GM21717 (cell line): Measurements from ENCODE around the gene MYO5B.

ENCODE experiments used
- ATAC-seq: cut with Tn5 transposase; IDR thresholded peaks from one replicate; pipeline ENCODE4 v1.9.1; 2021; ENCODE audit warnings: mild to moderate bottlenecking, moderate library complexity; ENCODE audit not compliant: unreplicated experiment

MYO5B gene

DNA sequence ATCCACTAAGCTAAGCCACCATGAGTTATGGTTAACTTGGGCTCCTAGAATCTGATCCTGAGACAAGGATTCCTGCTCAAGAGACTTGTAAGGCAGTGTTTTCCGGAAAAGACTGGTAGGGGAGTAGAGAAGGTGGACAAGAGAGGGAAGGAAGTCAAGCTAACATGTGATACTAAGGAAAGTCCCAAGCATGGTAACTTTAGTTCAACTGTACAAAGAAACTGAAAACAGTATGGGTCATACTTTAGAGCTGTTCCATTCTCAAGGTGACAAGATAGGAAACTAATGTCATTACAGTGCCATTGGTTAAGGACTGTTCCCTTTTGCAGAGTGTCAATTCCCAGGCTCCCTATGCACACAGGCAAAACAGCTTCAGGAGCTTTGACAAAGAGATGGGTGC, 5.8 kb downstream of the MYO5B start:
- ATAC-seq: no peak

DNA sequence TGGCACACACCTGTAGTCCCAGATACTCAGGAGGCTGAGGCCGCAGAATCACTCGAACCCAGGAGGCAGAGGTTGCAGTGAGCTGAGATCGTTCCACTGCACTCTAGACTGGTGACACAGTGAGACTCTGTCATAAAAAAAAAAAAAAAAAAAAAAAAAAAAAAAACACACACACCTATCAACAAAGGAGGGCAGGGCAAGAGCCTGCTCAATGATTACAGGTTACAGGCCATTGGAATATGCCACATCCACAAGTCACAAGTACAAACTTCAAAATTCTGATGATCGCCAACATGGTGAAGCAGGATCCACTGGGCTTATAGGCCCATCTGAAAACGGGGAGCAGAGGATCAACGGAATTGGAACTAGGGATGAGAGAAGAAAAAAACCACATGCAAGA, 6.3 kb downstream of the MYO5B start:
- ATAC-seq: no peak

DNA sequence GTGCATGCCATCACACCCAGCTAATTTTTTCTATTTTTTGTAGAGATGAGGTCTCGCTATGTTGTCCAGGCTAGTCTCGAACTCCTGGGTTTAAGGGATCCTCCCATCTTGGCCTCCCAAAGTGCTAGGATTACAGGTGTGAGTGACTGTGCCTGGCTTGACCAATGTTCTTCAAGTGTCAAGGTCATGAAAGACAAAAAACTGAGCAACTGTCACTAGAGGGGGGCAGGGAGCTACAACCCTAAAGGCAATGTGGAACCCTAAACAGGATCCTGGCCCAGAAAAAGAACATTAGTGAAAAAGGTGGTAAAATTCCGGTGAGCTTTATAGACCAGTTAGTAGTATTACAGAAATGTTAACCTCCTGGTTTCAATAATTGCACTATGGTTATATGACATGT, 7.3 kb downstream of the MYO5B start:
- no peak for ATAC-seq

DNA sequence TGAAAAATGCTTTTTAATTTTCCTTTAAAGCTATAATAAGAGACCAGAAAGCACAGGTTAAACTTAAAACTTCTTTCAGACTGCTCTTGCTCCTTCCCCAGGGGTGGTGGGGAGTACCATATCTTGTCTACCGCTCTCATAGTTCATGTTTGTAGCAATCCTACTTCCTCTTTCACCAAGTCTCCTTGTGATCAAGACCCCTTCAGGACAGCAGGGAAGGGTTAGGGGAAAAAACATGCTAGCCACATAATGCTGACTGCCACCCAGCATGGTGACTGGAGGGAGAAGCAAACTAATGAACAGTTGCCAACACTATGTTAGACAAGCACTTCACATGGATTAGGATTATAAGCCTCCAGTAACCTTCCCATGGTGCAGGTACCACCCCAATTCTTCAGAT, 8.6 kb downstream of the MYO5B start:
- ATAC-seq: no peak

DNA sequence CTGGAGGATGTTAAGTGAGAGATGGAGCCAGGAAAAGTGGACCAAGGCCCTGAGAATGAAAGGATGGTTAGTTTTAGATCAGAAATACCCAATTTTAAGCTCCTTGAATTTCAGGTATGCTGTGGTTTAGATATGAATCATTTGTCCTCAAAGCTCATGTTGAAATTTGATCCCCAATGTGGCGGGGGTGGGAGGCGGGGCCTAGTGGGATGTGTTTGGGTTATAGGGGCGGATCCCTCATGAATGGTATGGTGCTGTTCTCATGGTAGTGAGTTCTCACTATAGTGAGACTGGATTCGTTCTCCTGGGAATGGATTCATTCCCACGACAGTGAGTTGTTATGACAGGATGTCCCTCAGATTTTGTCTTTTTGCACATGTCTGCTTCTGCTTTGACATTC, 11.4 kb downstream of the MYO5B start:
- no peak for ATAC-seq

DNA sequence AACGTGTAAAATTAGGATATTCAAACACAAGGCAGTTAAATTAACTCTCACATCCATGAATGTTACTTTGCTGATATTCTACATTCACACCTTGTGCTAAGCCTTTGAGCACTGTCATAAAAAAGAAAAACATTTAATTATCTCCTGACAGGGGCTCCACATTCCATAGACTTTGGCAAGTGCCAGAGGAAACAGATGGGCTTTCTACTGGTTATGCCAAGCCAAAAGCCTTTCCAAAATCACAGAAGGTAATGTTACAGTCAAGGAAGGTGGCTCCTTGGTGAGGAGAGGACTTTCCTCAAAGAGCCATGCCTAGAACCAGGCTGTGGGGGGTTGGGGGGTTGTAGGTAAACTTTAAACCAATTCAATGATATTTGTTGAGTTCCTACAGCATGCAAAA, 12.4 kb downstream of the MYO5B start:
- no peak for ATAC-seq

DNA sequence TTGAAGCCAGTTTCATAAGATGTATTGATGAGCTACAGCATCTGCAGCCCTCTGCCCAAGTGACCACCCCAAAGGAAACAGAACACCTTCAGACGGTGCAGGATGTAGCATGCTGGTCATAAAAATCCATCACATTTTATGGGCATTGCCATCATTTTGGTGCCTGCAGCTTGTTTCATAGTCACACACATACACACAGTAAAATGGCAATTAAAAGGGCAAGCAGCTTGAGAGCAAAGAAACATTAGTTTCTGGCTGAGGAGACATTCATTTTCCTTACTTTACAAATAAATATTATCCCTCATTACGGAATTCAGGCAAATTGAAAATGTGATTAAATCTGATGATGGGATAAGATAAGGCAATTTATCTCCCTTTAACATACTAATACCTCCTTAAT, 13.4 kb downstream of the MYO5B start:
- ATAC-seq: no peak

DNA sequence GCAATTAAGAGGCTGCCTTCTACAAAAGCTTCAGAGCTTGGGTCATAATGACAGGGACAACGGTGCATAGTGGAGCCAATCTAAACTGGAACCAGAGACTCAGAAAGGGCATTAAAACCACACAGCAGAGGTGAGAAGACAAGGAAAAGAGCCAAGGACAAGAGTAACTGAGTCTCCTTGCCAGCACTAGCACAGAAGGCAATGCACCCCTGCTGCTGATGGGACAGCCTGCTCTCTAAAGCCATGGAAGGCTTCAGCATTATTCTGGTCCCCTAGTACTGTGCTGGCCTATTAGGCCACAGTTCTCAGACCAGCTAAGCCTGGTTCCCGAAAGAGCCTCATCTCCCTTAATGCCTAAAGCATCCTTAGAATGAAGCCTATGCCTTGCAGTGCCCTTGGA, 15.5 kb downstream of the MYO5B start:
- no peak for ATAC-seq

DNA sequence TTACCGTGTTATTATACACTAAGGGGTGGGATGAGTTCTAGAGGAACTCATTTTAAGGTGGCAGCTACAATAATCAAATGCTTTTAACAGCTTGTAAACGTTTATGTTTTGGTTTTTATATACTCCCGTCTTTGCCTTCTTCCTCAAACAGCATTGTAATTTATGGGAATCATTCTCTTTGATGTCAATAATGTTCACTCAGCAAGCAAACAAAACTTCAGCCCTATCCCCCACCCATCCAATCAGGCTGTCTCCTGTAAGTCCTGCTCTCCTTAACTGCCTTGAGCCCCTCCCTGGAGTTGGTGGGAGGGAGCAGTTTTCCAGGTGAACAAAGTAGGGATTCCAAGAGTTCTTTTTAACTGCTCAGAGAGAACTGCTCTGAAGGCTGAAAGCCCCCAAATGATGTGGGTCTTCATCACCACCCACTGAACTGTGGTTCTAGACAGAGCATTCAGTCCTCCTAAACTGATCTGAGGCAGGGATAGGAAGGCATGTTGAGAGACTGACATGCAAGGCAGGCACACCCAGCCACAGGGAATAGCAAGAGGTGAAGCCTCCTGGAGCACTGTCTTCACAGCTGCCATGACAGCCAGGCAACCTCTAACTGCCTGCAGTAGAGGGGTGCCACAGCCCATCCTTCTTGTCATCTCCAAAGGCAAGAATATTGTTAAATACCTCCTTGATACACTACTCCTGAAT, 17.5 kb downstream of the MYO5B start:
- ATAC-seq: no peak

DNA sequence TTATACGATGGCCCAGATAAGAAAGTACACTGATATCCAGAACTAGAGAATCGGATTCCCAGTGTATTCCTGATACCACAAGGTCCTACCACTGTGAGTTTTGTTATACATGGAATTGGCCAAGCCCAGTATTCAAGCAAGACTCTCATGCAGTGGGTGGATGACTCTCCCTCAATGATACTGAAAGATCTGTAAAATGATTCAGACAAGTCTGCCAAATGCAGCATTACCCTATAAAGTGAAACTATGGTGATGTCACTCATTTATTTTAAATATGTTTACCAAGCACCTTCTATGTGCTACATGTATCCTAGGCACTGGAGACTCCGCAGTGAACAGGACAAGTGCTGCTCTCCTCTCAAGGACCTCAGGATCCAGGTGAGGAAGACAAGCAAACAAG, 22.6 kb downstream of the MYO5B start:
- no peak for ATAC-seq

DNA sequence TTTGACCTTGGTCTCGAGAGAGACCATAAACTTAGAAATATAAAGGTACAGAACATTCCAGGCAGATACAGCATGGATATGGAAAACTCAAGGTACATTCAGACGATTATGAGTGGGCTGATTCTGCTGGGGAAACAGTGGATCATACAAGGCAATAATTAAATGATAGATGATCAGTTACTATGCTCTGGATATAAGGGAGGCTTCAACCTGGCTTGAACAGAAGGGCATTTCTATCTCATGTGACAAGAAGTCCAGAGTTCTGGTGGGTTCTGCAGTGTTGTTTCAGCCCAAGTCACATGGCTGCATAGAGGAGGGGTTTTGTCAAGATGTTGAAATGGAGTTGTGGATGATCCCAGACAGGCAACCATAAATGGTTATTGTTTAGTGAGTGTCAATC, 23.5 kb downstream of the MYO5B start:
- ATAC-seq: no peak

DNA sequence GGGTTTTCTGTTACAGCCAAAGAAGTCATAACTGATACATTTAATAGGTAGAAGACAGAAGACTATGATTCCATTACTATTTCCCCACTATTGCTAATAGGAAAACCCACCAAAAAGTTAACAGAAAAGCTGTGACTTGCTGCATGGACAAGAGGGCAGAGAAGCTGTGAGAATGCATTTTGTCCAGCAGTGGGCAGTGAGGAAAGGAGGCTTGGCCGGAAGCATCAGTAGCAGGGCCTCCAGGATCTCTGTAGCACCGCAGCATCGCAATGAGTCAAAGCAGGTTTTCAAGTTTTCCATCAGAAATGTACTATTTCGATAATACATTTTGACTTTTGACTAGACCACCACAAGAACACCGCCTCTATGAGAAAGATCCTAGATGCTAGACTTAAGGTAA, 24.9 kb downstream of the MYO5B start:
- no peak for ATAC-seq

DNA sequence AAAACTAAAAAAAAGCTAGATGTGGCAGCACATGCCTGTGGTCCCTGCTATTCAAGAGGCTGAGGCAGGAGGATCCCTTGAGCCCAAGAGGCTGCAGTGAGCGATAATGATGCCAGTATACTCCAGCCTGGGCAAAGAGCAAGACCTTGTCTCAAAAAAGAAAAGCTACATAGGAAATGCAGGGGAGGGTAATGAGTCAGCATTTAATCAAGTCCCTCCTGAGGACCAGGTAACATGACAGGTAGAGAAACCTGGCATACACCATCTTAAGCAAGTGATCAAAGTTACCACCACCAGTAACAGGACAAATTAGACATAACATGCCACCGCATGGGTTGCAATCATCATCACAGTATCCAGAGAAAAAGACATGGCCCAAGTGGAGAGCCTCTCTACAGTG, 25.8 kb downstream of the MYO5B start:
- ATAC-seq: no peak

DNA sequence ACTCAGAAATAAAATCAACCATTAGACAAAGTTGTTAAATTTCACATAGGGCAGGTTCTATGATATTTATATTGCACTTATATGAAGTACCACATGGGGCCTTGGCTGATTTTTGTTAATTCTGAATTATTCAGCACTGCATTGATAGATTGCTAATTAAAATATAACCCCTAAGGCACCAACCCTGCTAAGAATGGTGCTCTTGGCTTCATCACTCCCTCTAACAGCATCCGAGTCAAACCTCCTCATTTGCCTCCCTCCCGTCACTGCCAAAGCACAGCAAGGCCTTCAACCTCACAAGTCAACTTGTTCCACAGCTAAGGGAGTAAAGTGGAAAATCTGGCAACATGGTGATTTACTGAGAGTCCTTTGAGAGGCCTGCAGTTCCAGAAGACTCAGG, 27.0 kb downstream of the MYO5B start:
- ATAC-seq: no peak

DNA sequence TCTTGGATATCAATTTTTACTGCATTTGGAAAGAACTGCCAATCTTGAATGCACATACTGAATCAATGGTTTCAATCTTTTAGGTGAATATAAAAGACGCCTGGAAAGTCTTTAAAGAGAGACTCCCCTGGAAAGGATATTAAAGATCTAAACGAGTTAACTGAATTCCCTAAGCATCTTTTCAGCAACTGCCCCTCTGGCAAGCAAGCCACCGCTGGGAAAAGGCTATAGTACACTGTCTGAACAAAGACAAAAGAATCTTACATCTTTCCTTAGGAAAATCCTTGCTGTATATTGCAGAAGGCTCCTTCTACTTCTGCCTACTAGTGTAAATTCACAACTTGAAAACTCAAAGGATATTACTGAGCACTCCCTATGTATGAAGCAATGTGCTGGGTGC, 28.0 kb downstream of the MYO5B start:
- ATAC-seq: no peak

DNA sequence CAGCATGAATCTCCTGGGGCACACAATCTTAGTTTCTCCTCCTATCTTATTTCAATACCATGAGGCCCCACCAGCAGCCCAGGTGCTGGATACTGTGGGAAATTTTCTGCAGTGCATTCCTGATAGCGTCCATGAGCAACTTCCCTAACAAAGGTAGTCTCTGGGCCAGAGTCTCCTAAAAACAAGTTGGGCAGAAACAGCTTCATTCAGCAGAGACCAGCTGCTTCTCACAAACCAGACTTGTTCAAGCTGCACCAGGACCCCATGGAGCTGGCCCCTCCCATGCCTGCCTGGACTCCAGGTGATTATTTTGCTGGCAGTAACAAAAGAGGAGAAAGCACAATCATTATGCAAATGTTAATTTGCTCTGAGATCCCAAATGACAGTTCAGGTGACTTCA, 31.4 kb downstream of the MYO5B start:
- no peak for ATAC-seq

DNA sequence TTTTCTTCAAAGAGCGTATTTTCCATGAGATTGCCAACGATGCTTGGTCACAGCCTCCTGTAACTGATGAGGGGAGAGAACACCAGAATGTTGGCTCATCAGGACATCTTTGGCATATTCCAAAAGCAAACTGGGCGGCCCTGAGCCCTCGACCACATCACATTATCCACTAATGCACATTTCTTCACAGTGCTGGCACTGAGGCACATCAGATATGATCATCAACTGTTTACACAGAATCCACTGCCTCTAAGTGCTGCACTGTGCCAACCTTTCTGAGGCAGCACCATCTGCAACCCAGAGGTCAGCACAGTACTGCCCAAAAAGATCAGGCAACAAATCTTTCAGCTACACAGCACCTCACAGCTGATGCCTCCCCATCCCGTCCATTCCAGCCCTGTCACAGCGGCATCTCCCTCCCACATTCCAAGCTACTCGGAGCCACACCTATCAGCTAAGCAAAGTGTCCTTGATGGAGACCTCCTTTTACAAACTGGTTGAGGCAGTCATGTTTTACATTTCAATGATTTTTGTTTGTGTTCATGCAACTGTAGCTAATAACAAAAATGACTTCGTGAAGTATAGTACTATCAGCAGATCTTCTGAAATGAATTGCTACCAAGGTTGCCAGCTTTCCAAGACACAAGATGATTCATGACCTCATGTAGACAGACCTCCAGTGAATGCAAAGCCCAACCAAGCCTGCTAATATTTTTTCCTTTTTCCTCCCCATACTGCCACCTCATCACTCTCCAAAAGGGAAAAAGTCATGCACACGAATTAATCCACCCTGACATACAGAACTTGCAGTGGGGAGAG, 32.3 kb downstream of the MYO5B start:
- no peak for ATAC-seq

DNA sequence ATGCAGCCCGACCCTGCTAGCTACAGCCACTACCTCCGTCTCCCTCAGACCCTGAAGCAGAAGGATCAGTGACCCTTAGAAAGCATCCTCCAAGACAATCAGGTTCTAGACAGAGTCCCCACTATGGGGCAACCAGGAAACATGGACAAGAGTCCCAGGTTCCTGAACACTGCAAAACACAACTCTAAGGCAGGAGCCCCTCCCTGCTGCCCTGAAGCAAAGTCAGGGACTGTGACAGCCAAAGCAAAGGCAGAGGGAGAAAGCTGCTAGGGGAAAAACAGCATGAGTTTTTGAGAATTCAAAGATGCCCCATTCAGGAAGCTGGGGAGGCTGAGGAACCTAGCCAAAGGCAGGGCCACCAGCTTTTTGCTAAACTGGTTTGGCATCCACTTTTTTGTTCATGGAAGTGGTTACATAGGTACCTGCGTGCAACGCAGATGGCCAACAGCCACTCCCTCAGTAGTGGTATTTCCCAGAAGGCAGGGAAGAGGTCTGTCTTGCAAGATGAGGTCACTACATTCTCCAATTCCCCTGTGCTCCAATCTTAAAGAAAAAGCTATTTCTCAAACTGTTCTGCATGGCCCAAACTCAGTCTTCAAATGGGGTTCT, 33.2 kb downstream of the MYO5B start:
- ATAC-seq: no peak

DNA sequence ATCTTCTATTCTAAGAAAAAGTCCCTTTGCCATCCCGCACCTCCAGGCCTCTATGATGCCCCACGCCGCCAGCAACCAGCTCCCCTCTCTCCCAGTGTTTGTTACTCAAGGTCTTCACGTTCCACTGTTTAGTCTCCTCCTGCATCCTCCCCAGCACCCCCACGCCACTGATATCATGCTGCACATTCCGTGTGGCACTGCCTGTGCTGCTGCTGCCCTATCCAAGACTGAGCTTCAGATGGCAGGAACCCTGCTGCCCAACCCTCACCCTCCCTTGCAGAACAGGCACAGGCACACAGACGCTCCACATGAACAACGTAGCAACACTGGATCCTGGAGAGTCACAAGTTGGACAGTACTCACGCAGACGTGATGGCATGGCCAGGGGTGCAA, 35.3 kb downstream of the MYO5B start:
- ATAC-seq: no peak

DNA sequence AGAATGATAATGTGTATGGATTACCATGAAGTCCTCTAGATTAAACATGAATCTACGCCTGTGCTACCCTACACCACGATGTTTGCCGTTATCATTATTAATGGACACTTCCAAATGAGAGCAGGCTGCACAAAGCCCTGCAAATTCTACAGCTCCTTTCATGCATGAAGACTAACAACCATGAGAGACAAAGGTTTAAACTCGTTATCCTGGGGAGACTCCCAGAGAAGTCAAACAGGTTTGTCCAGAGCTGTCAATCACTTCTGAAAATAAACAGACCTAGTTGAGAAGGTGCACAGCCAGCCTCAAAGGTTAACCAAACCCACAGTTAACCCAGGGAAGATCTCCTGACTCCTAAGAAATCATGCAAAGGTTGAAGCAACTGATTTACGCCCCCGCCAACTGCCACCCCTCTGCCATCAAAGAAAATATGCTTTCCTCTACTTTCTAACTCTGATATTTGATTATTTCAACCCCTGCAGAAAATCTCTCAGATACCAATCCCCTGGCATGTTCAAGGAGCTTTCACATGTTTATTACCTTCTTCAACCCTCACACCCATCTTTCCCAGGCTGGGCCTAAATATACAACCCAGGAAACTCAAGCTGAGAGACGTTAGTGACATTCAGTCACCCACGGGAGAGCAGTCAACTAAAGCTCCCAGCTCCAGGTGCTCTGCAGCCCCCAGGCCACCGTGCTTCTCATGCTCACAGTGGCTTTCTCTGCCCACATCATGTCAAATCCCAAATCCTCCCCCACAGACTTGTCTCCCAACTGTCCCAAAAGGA, 35.9 kb downstream of the MYO5B start:
- no peak for ATAC-seq

DNA sequence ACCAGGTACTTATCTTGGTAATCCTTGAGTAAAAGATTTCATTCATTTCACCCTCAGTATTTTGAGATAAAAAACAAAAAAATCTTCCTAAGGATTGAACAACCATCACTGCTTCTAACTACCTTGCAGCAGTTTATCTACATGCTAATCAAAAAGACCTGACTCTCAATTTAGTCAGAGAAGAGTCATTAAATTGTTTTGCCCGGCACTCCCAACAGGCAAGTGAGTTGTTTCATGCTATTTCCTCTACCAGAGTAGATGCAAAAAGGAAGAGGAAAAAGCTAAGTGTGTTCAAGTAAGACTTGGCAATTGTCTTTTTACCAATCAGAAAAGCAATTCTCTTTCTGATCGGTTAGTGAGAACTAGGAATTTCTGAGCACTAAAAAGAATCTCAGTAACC, 39.5 kb downstream of the MYO5B start:
- ATAC-seq: no peak

DNA sequence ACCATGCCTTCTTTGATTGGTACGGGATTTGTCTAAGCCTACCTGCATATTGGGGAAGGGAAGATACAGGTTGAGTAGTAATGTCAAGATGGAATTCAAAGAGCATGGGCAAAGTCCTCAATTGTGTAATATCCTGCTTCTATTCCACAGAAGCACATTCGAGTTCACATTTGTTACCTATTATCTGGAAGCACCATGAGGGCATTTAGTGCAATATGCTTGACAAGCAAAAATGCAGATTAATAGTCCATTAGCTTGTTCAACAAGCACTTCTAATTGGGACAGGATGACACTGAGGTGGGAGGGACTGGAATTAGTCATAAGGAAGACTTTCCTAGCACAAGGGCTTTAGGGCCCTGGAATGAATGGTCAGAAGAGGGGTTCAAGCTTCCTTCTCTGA, 40.5 kb downstream of the MYO5B start:
- ATAC-seq: no peak
